Stimulated activated CD4-positive, alpha-beta T cell treated with anti-CD3 and anti-CD28 coated beads, TNF-alpha, amount 100 ng/mL, for 4 hours (primary cell): ENCODE data around the gene RAB36.

ENCODE experiments used
- DNase-seq, 3 experiments: peaks; one replicate each; pipeline ENCODE4 v3.0.0-alpha.2; 2020; ENCODE audit warnings: low read depth in 3 of 3

RAB36 gene, protein sequence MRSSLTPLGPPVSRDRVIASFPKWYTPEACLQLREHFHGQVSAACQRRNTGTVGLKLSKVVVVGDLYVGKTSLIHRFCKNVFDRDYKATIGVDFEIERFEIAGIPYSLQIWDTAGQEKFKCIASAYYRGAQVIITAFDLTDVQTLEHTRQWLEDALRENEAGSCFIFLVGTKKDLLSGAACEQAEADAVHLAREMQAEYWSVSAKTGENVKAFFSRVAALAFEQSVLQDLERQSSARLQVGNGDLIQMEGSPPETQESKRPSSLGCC

DNA sequence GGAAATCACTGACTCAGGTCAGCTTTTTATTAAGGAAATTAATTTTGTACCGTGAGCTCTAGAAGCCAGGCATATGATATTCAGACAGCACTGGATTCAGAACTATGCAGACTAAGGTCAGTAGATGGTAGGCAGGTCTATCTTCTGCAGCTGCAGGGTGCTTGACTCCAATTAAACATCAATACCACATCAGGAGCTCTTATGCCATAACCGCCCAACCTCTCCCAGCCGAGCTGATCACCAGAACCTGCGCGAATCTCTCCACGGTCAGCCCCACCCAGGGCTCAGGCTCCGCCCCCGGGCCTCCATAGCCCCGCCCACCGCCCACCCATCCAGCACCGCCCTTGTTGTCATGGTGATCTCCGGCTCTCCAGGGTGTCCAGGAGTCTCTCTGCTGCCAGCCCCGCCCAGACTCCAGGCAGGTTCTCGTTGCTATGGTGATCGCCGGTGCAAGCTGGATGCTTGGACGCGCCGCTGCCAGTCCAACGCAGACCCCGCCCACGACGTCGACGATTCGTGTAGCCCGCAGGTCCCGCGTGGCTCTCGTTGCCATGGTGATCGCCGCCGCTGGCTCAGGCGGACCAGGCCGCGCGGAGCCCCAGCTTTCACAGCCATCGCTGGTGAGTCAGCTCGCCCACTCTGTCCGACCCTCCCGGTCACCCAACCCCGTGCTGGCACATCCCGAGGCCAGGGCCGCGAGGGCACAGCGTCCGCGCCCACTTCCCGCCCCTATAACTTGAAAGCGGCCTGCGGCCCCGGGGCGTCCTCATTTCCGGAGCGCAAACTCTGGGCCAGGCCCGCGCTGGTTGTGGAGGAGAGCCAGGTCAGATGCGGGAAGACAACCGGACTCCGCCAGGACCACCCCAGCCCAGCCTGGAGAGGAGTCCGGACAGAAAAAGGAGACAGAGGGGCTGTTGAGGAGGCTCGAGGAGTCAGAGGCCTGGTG lies at the start of gene RAB36:
Gene RAB36 (plus strand): TSS at position 546 of the 946 bp plus-strand sequence. CDS start 1,140 bp downstream, outside the sequence.
- DNase-seq, result peak; percentile 41 to 60 (median 59)

DNA sequence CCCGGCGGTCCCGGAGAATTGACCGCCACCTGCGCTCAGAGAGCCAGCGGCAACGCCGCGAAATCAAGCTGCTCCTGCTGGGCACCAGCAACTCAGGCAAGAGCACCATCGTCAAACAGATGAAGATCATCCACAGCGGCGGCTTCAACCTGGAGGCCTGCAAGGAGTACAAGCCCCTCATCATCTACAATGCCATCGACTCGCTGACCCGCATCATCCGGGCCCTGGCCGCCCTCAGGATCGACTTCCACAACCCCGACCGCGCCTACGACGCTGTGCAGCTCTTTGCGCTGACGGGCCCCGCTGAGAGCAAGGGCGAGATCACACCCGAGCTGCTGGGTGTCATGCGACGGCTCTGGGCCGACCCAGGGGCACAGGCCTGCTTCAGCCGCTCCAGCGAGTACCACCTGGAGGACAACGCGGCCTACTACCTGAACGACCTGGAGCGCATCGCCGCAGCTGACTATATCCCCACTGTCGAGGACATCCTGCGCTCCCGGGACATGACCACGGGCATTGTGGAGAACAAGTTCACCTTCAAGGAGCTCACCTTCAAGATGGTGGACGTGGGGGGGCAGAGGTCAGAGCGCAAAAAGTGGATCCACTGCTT lies 49.4 kb upstream of the RAB36 start:
- no peak for DNase-seq

DNA sequence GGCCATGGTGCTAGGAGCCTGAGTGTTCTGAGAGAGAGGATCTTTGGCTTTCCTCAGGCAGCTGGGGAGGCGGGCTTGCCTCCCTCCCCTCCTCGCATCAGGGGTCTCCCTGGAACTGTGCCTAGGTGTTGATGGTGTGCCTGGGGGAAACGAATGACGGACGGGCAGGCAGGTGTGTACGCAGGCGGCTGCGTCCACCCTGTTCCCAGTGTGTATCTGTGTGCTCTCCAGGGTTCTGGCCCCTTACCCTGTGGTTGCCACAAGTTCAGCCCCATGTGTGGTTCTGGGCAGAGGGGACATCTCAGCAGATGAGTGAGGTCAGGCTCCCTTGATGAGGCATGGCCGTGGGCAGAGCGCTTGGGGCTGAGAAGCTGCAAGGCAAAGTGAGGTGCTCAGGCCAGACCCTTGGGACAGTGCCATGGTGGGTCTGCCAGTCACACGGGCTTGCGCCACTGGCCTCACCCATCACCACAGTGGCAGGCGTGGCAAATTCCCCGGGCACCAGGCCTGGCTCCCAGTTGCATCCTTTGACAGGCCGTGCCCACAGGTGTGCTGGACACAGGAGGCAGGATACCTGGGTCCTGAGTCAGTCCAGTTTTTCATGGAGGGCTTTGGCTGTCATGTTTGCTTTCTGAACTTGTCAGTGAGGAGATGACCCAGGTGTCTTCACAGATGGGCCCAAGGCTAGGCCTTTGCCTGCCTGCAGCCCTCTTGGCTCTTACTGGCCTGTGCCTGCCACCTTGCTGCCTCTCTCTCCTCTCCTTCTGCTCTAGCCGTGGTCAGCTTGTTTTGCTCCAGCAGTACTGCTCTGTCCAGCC lies 47.7 kb upstream of the RAB36 start:
- no peak for DNase-seq

DNA sequence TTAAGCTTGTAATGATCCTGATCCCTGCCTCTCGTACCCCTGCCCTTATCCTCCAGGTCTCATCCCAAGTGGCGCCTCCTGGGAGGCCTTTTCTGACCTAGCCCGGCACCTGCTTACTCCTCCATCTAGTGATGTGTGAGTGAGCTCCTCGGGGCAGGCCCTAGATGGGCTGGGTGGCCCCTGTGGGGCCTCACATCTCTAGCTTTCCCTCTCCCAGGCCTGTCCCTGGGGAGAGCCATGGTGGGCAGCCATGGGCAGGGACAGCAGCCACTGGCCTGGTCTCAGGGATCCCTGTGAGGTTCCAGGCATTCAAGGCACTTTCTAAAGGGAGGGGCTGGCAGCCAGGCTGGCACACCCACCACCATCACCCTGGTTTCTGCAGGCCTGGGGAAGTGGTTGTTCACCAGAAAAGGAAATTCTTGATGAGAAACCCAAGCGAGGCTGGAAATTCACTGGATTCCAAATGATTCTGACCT lies 47.0 kb upstream of the RAB36 start:
- DNase-seq, result no peak

DNA sequence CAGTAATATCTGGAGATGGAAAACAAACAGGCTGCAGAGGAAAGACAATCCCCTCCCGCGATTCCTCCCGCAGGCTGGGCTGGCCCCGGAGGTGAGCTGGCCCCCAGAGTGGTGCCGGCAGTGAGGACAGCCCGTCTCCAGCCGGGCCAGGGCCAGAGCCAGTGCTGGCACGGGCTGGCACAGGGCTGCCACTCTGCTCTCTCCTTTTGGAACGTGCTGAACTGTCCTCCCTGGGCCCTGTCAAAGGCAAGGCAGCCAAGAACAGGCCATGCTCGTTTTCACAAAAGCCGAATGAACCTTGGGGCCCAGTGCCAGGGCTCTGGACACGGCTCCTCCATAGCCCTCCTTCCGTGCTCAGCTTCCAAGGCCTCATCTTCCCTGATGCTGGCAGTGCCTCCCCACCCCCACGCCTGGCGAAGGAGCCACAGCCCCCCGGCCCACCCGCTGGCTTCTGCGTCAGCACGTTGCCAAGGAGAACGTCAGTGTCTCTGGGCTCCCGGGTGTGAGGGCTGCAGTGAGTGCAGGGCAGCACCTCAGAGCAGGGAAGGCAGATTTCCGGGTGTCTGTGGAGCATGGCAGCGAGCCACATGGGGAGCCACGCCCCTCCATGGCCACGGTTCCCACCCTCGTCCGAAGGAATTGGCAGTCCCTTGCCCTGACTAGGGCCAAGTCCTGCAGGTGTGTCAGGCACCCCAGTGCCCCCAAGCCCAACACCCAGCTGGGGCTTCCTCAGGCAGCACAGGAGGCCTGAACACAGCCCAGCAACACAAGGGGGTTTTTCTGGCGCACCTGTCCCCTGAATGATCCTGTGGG lies 46.4 kb upstream of the RAB36 start:
- no peak for DNase-seq

DNA sequence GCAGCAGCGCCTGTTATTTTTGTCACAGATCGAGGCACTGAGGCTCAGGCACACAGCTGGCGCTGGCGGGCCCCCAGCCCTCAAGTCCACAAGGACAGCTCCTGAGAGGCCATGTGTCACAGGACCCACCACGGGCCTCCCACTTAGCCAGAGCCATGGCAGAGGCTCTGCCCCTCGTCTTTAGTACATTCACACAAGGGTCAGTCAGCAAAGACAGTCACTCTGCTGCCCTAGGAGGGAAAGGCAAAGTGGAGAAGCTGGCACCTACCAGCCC lies 45.8 kb upstream of the RAB36 start:
- DNase-seq, result no peak

DNA sequence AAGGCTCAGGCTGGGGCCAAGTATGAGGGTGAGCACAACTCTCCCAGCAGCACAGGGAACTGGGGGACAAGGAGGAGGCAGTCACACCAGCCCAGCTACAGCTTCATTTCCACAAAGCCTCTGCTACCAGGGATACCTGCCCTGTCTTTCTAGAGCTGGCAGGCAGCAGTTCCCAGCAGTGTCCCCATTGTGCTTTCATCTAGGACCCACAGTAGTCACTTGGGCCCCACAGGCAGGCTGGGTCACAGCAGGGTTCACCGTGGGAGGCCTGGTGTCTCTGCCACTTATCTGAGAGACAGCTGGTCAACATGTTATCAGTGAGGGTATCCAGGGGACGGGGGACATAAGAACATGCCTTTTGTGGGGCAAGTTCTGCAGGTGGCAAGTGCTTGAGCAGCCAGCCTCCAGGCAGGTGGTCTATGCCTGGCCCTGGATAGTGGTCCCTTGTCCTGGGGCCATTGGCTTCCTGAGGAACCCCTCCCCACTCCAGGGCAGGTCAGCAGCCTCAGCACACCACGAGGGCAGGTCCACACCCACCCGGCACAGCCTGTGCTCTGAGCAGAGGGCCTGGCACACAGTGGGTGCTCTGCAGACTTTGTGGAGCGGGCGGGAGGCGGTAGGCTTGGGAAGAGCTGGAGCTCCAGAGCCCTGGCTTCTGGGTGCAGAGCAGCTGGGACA lies 45.0 kb upstream of the RAB36 start:
- no peak for DNase-seq

GRCh38 chr22:23101524-23101923 lies 43.8 kb upstream of the RAB36 start:
- no peak for DNase-seq

DNA sequence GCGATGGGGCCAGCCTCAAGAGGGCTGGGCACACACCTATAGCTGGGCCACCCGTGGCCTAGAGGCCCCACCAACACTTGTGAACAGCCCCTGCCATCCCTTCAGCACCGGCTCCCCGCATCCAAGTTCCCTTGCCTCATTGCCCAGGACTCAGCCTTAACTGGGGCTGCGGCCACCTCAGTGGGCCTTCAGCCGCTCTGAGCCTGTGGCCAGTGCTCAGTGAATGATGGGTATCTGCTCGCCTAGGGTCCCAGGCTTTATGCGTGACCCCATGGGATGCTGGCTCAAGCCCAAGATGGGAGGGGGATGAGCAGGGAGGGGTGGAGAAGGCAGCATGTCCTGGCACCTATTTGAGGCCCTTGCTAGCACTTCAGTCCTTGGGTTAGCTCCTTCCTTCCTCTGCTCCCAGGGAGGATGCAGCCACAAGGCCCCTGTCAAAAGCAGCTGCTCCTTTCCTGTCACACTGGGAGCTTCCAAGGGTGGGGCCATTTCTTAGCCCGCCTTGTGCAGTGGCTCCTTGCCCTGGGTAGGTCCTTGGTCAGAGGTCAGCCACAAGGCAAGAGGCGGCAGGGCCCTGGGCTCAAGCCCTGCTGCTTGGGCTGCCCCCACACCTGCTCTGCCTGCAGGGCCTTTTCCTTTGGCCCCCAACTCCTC lies 43.1 kb upstream of the RAB36 start:
- DNase-seq, result no peak

GRCh38 chr22:23102776-23103175 lies 42.5 kb upstream of the RAB36 start:
- no peak for DNase-seq

GRCh38 chr22:23103199-23103954 lies 41.9 kb upstream of the RAB36 start:
- DNase-seq, result no peak

DNA sequence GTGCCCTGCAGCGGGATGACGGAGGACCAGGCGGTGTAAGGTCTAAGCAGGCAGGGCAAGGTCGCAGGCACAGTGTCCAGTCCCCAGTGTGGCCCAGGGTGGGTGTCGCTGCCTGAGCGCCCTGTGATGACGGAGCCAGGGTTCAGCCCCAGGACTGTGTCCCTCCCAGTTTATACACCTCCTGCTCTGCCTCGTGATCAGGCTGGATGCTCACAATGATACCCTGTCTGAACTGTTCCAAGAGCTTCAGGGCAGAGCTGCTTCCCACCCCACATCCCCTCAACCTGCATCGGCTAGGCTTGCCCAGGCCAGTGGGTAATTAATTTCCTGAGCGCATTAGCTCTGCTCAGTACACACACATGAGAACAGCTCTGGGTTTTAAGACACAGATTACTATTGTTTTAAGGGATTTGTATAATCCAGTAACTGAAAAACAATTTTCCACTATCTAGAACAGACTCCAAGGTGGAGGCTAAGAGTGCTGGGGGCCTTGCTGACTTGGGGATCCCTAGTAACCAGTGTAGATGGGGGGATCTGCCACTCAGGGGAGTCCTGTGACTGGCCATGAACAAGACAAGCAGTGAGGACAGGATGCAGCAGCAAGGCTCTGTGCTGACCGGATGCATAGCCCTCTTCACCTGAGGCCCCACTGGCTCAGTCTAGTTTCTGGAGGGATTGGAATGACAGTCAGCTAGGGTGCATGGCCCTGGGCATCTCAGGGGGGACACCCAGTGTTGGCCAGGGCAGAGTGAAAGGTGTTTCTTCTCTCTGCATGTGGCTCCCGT lies 40.9 kb upstream of the RAB36 start:
- no peak for DNase-seq

- no peak for DNase-seq
Measured at GRCh38 chr22:23105304-23105703, 40.0 kb upstream of the RAB36 start.

DNA sequence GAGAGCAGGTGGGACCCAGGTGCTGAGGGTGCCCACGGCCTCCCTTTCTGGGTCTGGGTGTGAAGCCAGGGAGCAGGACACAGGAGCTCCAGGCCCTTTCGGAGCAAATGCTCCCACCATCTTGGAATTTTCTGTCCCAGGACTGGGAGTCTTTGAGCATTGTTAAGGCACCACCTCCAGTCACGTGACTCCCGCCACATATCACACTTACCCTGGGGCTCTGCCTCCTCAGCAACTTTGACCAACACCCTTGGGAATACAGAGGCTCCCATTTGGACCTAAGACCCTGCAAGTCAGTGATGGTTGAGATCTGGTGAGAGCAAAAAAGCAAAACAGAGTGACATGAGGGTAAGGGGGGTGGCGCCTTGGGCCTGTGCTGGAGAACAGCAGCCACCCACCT lies 39.4 kb upstream of the RAB36 start:
- no peak for DNase-seq

DNA sequence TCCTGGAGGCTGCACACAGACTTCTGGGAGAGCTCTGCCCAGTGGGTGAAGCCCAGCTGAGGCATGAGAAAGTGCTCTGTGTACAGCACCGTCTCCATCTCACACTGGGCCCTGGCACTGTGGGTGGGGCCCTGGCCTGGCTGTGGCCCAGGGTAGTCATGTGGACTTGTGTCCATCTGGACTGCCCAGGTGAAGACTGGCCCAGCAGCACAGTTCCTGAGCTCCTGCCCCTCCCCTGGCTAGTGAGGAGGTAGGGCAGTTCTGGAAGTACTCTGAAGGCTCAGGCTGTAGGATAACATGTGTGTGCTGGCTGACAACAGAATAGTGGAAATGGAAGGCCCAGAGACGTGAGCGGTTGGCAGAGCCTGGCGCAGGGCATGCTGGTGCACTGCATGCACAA lies 38.9 kb upstream of the RAB36 start:
- DNase-seq, result no peak

DNA sequence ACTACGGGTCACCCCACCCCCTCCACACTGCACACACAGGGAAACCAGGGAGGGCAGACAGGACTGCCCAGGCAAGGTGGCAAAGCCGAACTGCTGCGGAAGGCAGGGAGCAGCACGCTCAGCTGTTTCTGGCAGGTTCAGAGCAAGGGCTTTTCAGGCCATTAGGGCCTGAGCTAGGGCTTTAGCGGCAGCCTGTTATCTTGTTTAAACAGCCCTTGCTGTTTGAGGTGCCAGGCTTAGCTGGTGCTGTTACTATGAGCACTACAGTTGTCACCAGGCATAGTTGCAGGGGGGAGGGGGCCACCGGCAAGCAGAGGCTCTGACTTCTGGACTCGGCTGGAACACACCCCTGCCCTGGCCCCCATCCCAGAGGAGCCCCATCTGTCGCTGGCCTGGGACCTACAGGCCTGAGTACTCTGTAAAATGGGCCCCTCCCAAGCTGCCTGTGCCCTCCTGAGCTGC lies 38.3 kb upstream of the RAB36 start:
- no peak for DNase-seq

- no peak for DNase-seq
Measured at GRCh38 chr22:23107487-23108248, 37.6 kb upstream of the RAB36 start.
